ENCODE data around the gene ANKMY2.

The ANKMY2 gene

GRCh38 chr7:16677978-16678494, 32.5 kb upstream of the ANKMY2 start:
- no peak for DNase-seq
- no peak overlapping the region for H3K14ac ChIP-seq (ENCODE audit: low read length in 2 of 2)
- H3K23ac ChIP-seq (ENCODE audit: low read length in 2 of 2), result no peak overlapping the region
- H3K4me3 ChIP-seq (ENCODE audit: insufficient read depth in 1 of 2, low read depth in 1 of 2, low read length in 2 of 2), result no peak overlapping the region
- WGBS, result over 99% methylated on average over 8 of the region's 12 CpGs
- no peaks in the 10 kb centered on the region for H3K4me1 ChIP-seq (ENCODE audit: control insufficient read depth, insufficient read depth, low read depth, low read length)
- H3K27me3 ChIP-seq (ENCODE audit: control insufficient read depth in 1 of 2, insufficient read depth in 1 of 2, low read length in 2 of 2), result no peaks in the 10 kb centered on the region
- H3K4me2 ChIP-seq (ENCODE audit: low read length, poor library complexity, severe bottlenecking), result no peak overlapping the region
- H3K4ac ChIP-seq (ENCODE audit: low read depth in 1 of 2, low read length in 2 of 2), result no peak overlapping the region
- no peak overlapping the region for H4K91ac ChIP-seq (ENCODE audit: low read length)
- H2BK15ac ChIP-seq (ENCODE audit: low read depth, poor library complexity, severe bottlenecking), result no peak overlapping the region
- H2BK12ac ChIP-seq (ENCODE audit: low read length in 2 of 2), result no peak overlapping the region
- H2BK120ac ChIP-seq (ENCODE audit: low read depth, low read length), result no peak overlapping the region
- no peak overlapping the region for H2AK5ac ChIP-seq (ENCODE audit: low read length, severe bottlenecking)
- H2AFZ ChIP-seq (ENCODE audit: low read depth, low read length), result no peak overlapping the region
- H3K18ac ChIP-seq (ENCODE audit: low read depth in 1 of 2, low read length in 2 of 2), result no peak overlapping the region
- peaks cover 7 to 68% of the 10 kb centered on the region in 2 experiments for H3K36me3 ChIP-seq (ENCODE audit: control insufficient read depth in 1 of 2, insufficient read depth in 2 of 2, low read depth in 1 of 2, low read length in 2 of 2)
- peaks cover 14% of the 10 kb centered on the region for H3K79me1 ChIP-seq (replicated peaks; ENCODE audit: low read length, poor library complexity, severe bottlenecking)
- no peak overlapping the region for H2BK5ac ChIP-seq (ENCODE audit: low read depth, low read length, poor library complexity, severe bottlenecking)
- H4K8ac ChIP-seq (ENCODE audit: low read length), result no peak overlapping the region
- H3K9ac ChIP-seq (ENCODE audit: low read length), result no peak overlapping the region
- no peaks in the 10 kb centered on the region for H3K9me3 ChIP-seq (ENCODE audit: control insufficient read depth, low read length)
- H3K27ac ChIP-seq (ENCODE audit: low read length, poor library complexity, severe bottlenecking), result no peak overlapping the region

- Histone ChIP-seq H2BK15ac (ENCODE audit: low read depth, poor library complexity, severe bottlenecking) (no peak overlapping the region), H4K8ac (ENCODE audit: low read length) (no peak overlapping the region), H3K9ac (ENCODE audit: low read length) (no peak overlapping the region), H2AK5ac (ENCODE audit: low read length, severe bottlenecking) (no peak overlapping the region), H3K27ac (ENCODE audit: low read length, poor library complexity, severe bottlenecking) (no peak overlapping the region), H3K4me3 (ENCODE audit: insufficient read depth in 1 of 2, low read depth in 1 of 2, low read length in 2 of 2) (no peak overlapping the region), H3K4me2 (ENCODE audit: low read length, poor library complexity, severe bottlenecking) (no peak overlapping the region), H2BK12ac (ENCODE audit: low read length in 2 of 2) (no peak overlapping the region), H2AFZ (ENCODE audit: low read depth, low read length) (no peak overlapping the region), H3K27me3 (ENCODE audit: control insufficient read depth in 1 of 2, insufficient read depth in 1 of 2, low read length in 2 of 2) (no peaks in the 10 kb centered on the region), H3K4me1 (ENCODE audit: control insufficient read depth, insufficient read depth, low read depth, low read length) (no peaks in the 10 kb centered on the region), H3K14ac (ENCODE audit: low read length in 2 of 2) (no peak overlapping the region), H3K23ac (ENCODE audit: low read length in 2 of 2) (no peak overlapping the region), H2BK120ac (ENCODE audit: low read depth, low read length) (no peak overlapping the region), H3K9me3 (ENCODE audit: control insufficient read depth, low read length) (no peaks in the 10 kb centered on the region), H3K18ac (ENCODE audit: low read depth in 1 of 2, low read length in 2 of 2) (no peak overlapping the region), H3K36me3 (ENCODE audit: control insufficient read depth in 1 of 2, insufficient read depth in 2 of 2, low read depth in 1 of 2, low read length in 2 of 2) (peaks cover 3 to 50% of the 10 kb centered on the region in 2 experiments), H4K91ac (ENCODE audit: low read length) (no peak overlapping the region), H3K4ac (ENCODE audit: low read depth in 1 of 2, low read length in 2 of 2) (no peak overlapping the region), H3K79me1 (replicated peaks; ENCODE audit: low read length, poor library complexity, severe bottlenecking) (peaks cover 20% of the 10 kb centered on the region), H2BK5ac (ENCODE audit: low read depth, low read length, poor library complexity, severe bottlenecking) (no peak overlapping the region)
- 97% methylated on average over 3 of the region's 3 CpGs for WGBS
- no peak for DNase-seq
These were observed 29.7 kb upstream of the ANKMY2 start for GRCh38 chr7:16675277-16675676.

DNA sequence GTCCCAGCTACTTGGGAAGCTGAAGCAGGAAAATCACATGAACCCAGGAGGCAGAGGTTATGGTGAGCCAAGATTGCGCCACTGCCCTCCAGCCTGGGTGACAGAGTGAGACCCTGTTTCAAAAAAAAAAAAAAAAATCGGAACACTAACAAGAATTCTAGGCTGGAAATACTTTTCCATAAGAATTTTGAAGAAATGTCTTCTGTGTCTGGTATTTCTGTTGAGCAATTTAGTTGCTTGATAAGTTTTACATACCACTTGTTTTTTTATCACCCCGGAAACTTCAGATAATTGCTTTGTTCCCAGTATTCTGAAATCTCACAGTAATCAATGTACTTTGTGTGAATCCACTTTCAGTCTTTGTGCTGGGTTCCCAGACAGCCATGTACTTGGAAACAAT, 26.3 kb upstream of the ANKMY2 start:
- no peak overlapping the region for H3K14ac ChIP-seq (ENCODE audit: low read length in 2 of 2)

GRCh38 chr7:16670731-16671344, 25.3 kb upstream of the ANKMY2 start:
- Histone ChIP-seq H3K4me1 (ENCODE audit: control insufficient read depth, insufficient read depth, low read depth, low read length) (peaks cover 5% of the 10 kb centered on the region), H3K4me2 (ENCODE audit: low read length, poor library complexity, severe bottlenecking) (no peak overlapping the region), H3K9ac (ENCODE audit: low read length) (peak overlapping the region; percentile 90), H2BK5ac (ENCODE audit: low read depth, low read length, poor library complexity, severe bottlenecking) (no peak overlapping the region), H4K8ac (ENCODE audit: low read length) (no peak overlapping the region), H2AFZ (ENCODE audit: low read depth, low read length) (no peak overlapping the region), H3K79me1 (replicated peaks; ENCODE audit: low read length, poor library complexity, severe bottlenecking) (peaks cover 13% of the 10 kb centered on the region), H3K4ac (ENCODE audit: low read depth in 1 of 2, low read length in 2 of 2) (no peak overlapping the region), H3K4me3 (ENCODE audit: insufficient read depth in 1 of 2, low read depth in 1 of 2, low read length in 2 of 2) (no peak overlapping the region), H3K18ac (ENCODE audit: low read depth in 1 of 2, low read length in 2 of 2) (no peak overlapping the region), H3K14ac (ENCODE audit: low read length in 2 of 2) (no peak overlapping the region), H3K27me3 (ENCODE audit: control insufficient read depth in 1 of 2, insufficient read depth in 1 of 2, low read length in 2 of 2) (no peaks in the 10 kb centered on the region), H3K36me3 (ENCODE audit: control insufficient read depth in 1 of 2, insufficient read depth in 2 of 2, low read depth in 1 of 2, low read length in 2 of 2) (peaks cover 11 to 23% of the 10 kb centered on the region in 2 experiments), H4K91ac (ENCODE audit: low read length) (no peak overlapping the region), H2AK5ac (ENCODE audit: low read length, severe bottlenecking) (no peak overlapping the region), H3K23ac (ENCODE audit: low read length in 2 of 2) (no peak overlapping the region), H2BK120ac (ENCODE audit: low read depth, low read length) (no peak overlapping the region), H3K27ac (ENCODE audit: low read length, poor library complexity, severe bottlenecking) (no peak overlapping the region), H3K9me3 (ENCODE audit: control insufficient read depth, low read length) (no peaks in the 10 kb centered on the region), H2BK15ac (ENCODE audit: low read depth, poor library complexity, severe bottlenecking) (no peak overlapping the region), H2BK12ac (ENCODE audit: low read length in 2 of 2) (no peak overlapping the region)
- peak; percentile 50 for DNase-seq
- WGBS, result 88% methylated on average over 3 of the region's 4 CpGs

More for the DNA sequence above, 26.3 kb upstream of the ANKMY2 start:
- DNase-seq, result no peak
- no peak overlapping the region for H3K9ac ChIP-seq (ENCODE audit: low read length)
- 92% methylated on average over 2 of the region's 3 CpGs for WGBS
- no peak overlapping the region for H2AFZ ChIP-seq (ENCODE audit: low read depth, low read length)
- H3K9me3 ChIP-seq (ENCODE audit: control insufficient read depth, low read length), result no peaks in the 10 kb centered on the region
- no peak overlapping the region for H4K91ac ChIP-seq (ENCODE audit: low read length)
- H3K4me3 ChIP-seq (ENCODE audit: insufficient read depth in 1 of 2, low read depth in 1 of 2, low read length in 2 of 2), result no peak overlapping the region
- H2BK15ac ChIP-seq (ENCODE audit: low read depth, poor library complexity, severe bottlenecking), result no peak overlapping the region
- no peak overlapping the region for H3K18ac ChIP-seq (ENCODE audit: low read depth in 1 of 2, low read length in 2 of 2)
- no peak overlapping the region for H4K8ac ChIP-seq (ENCODE audit: low read length)
- peaks cover 16% of the 10 kb centered on the region for H3K79me1 ChIP-seq (replicated peaks; ENCODE audit: low read length, poor library complexity, severe bottlenecking)
- H2BK5ac ChIP-seq (ENCODE audit: low read depth, low read length, poor library complexity, severe bottlenecking), result no peak overlapping the region
- no peak overlapping the region for H3K4ac ChIP-seq (ENCODE audit: low read depth in 1 of 2, low read length in 2 of 2)
- H3K4me1 ChIP-seq (ENCODE audit: control insufficient read depth, insufficient read depth, low read depth, low read length), result peaks cover 5% of the 10 kb centered on the region
- H3K36me3 ChIP-seq (ENCODE audit: control insufficient read depth in 1 of 2, insufficient read depth in 2 of 2, low read depth in 1 of 2, low read length in 2 of 2), result peaks cover 6 to 30% of the 10 kb centered on the region in 2 experiments
- H3K27me3 ChIP-seq (ENCODE audit: control insufficient read depth in 1 of 2, insufficient read depth in 1 of 2, low read length in 2 of 2), result no peaks in the 10 kb centered on the region
- no peak overlapping the region for H3K23ac ChIP-seq (ENCODE audit: low read length in 2 of 2)
- no peak overlapping the region for H3K4me2 ChIP-seq (ENCODE audit: low read length, poor library complexity, severe bottlenecking)
- H2BK12ac ChIP-seq (ENCODE audit: low read length in 2 of 2), result peak overlapping the region in 1 of 2 experiments; percentile 11
- H3K27ac ChIP-seq (ENCODE audit: low read length, poor library complexity, severe bottlenecking), result no peak overlapping the region
- H2AK5ac ChIP-seq (ENCODE audit: low read length, severe bottlenecking), result no peak overlapping the region
- no peak overlapping the region for H2BK120ac ChIP-seq (ENCODE audit: low read depth, low read length)
